ENCODE measurements around the gene SRC. TPM values are rescaled to one million over a fixed set of nuclear protein-coding genes. Genes with fewer than 3 reads are reported as not detected.

Gene SRC
- total RNA-seq, 1 experiment from 2014 or later = 15.9 TPM

DNA sequence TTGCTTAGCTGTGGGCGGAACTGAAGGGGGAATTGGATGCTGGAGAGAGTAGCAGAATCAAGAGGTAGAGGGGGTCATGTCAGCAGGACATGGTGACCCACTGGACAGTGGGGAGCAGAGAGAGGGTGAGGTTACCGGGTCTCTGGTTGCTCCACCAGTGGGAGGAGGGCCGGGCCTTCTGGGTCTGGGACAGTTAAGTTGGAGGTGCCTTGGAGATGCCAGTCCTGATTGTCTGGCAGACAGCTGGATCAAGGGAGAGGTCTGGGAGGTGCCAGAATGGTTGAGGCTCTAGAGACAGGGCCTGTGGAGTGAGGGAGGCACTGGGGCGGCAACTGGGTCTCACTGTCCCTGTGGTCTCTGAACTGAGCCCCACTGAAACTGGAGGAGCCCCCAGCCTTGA, 31.8 kb upstream of the SRC start:
- no peak for DNase-seq (ENCODE audit: low spot score)
- in situ Hi-C loops (cut with HindIII; ENCODE audit: low sequenced_read_pairs) = no loop called here

DNA sequence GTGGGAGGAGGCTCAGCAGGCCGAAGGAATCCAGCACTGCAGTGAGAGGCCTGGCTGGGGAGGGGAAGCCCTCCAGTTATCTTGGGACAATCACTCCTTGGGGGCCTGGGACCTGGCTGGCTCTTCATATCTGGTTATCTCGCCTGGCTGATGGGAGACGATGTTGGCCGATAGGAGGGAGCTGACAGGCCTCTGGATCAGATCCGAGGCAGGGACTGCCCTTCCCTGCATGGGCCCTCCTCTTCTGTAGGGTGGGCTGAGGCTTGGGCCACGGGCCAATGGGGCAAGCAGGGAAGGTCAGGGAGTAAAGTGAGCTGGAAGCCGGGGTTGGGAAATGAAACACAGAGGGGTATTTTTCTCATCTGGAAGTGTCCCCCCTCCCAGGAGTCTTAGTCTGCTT, 31.3 kb upstream of the SRC start:
- in situ Hi-C loops (cut with HindIII; ENCODE audit: low sequenced_read_pairs) = no loop called here
- DNase-seq (ENCODE audit: low spot score) = no peak

DNA sequence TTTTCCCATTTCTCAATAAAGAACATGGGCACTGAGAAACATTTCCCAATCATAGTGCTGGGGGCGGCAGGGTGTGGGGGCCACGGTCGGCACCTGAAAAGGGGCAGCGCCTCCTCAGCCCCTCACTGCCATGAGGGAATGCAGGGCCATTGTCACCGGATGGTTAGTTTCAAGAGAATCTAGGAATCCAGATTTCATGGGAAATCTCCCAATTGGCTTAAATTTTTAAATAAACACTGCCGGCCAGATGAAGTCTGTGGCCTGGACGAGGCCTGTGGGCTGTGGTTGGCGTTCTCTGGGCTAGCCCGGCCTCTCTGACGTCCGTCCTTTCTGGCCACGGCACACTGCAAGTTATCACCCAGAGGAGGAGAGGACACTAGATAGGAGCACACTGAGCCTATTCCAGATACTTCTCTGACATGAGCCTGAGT, 30.9 kb upstream of the SRC start:
- in situ Hi-C loops (cut with HindIII; ENCODE audit: low sequenced_read_pairs) = no loop called here

DNA sequence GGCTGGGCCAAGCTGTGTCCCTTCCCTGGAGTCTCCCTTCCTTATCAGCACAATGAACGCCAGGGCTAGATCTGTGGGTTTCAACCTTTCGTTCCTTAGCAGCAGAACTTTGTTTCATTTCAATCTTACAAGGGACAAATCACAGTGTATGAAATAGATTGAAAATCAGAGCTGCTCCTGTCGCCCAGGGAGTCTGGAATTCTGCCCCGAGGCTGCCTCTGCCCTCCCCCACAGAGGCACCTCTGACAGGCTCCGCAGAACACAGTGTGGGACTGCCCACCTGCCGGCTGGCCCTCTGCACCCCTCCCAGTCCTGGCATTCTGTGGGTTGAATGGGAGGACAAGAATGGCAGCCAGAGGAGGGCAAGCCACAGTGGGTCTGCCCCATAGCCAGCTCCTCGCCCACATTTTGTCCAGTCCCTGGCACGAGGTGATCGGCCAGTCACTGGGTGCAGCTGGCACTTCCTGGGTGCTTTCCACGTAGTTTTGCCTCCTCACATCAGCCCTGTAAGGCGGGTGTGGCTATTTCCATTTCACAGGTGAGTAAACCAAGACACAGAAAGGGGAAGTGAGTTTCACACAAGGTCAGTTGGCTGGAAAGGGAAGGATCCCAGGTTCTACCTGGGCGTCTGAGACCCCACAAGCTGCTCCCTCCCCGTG, 30.4 kb upstream of the SRC start:
- DNase-seq (ENCODE audit: low spot score) = no peak
- in situ Hi-C loops (cut with HindIII; ENCODE audit: low sequenced_read_pairs) = no loop called here

More for the DNA sequence above, 30.9 kb upstream of the SRC start:
- DNase-seq (ENCODE audit: low spot score) = no peak

DNA sequence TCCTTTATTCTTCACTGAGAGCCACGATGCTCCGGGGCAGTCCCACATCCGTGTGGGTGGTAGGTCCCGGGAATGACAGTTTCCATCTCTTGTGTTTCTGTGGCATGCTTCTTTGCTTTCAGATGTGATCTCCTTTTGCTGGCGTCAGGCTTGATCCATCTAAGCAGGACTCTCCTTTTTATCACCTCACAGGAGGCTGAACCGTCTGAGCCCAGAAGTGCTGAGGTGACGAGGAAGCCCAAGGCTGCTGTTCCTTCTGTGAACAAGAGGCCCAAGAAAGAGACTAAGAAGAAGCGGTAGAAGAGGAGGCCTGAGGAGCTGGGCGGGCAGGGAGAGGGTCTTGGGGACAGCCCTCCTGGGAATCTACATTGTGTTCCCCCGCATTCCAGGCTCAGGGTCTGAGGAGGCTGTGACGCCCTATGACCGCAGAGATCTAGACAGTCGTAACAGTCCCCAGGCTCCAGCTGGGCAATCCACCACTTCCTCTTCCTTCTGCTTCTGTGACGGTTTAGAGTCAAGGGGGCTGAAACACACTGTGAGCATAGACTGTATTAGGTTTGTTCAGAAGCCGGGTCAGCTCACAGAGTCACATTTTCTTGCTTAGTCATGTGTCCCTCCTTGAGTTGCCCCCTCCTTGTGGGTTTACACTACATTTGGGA, 29.7 kb upstream of the SRC start:
- in situ Hi-C loops (cut with HindIII; ENCODE audit: low sequenced_read_pairs) = no loop called here
- no peak for DNase-seq (ENCODE audit: low spot score)

DNA sequence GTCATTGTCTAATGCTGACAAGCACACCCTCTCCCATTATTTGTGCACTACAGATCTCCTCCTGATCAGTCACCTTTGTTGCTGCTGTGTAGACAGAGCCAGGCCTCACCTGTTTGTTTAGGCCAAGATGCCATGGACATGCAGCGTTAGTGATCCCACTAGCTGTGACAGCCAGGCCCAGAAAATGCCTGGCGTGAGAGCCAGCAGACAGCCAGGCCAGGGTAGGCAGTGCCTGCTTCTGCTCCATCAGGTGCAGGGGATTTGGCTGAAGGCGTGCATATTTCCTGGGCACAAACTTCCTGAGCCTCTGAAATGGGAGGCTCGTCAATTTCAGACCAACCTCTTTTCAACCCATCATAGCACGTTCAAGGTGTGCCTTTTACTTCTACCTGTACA, 29.2 kb upstream of the SRC start:
- in situ Hi-C loops (cut with HindIII; ENCODE audit: low sequenced_read_pairs) = no loop called here
- DNase-seq (ENCODE audit: low spot score) = no peak

DNA sequence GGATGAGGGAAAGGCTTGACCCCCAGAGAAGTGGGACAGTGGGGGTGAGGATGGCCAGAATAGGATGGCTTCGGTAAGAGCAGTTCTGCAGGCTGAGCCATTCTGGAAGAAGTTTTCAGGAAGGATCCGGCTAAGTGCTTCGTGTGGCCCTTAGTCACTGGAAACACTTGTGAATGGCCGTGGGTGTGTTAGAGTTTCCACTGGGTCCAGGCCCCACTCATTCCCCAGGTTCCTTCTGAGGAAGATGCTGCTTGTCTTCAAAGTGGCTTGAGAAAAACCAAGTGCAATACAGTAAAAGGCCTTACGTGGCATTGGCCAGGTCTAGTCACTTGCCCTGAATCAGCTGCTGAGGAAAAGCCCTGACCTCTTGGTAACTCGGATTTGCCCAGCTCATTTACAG, 28.6 kb upstream of the SRC start:
- in situ Hi-C loops (cut with HindIII; ENCODE audit: low sequenced_read_pairs) = no loop called here
- no peak for DNase-seq (ENCODE audit: low spot score)

DNA sequence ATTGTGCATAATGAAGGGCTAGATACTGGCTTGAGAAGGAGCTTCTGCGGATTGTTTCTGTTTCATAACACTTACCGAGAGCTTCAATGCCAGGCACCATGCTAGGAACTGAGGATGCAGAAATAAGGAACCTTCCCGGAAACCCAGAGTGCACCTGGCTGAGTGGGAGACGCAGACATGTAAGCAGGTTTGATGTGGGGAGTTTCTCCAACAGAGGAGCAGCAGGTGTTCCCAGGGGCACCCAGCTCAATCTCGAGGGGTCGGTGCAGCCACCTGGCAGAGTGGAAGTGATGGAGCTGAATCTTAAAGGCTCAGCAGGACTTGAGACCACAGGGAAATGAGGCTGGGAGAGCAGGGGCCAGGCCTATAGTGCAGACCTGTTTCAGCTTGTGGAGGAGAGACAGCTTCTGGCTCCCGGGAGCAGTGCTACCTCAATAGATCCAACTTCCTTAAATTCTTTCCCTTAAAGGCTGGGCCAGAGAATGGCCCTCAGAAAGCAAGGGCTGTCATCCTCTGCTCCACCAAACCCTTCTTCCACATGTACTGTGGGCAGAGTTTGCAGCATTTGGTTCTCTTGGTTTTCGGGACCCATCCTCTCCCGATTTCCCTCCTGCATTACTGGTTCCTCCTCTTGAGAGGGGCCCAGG, 27.8 kb upstream of the SRC start:
- no peak for DNase-seq (ENCODE audit: low spot score)
- in situ Hi-C loops (cut with HindIII; ENCODE audit: low sequenced_read_pairs) = no loop called here

DNA sequence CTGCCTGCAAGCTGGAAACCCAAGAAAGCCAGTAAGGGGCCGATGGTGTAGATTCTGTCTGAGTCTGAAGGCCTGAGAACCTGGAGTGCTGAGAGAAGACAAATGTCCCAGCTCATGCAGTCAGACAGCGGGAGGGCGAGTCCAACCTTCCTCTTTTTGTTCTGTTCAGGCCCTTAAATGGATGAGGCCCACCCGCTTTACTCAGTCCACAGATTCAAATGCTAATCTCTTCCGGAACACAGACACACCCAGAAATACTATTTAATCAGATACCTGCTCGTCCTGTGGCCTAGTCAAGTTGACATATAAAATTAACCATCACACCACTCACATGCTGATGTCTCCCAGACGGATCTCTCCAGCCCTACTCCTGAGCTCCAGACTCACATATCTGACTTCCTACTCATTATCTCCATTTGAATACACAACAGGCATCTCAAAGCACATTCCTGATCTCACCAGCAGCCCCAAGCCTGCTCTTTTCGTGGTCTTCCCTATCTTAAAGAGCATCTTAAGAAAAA, 26.7 kb upstream of the SRC start:
- DNase-seq (ENCODE audit: low spot score) = no peak
- in situ Hi-C loops (cut with HindIII; ENCODE audit: low sequenced_read_pairs) = no loop called here

DNA sequence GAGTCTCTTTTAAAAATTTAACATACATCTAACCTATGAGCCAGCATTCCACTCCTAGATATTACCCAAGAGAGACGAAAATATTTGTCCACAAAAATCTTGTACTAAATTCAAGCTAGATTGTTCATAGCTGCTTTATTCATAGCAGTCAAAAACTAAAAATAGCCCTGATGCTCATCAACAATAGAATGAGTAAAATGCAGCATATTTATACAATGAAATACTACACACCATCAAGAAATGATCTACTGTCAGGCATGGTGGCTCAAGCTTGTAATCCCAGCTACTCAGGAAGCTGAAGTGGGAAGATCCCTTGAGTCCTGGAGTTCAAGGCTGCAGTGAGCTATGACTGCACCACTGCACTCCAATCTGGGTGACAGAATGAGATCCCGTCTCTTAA, 22.0 kb upstream of the SRC start:
- DNase-seq (ENCODE audit: low spot score) = no peak
- in situ Hi-C loops (cut with HindIII; ENCODE audit: low sequenced_read_pairs) = no loop called here

DNA sequence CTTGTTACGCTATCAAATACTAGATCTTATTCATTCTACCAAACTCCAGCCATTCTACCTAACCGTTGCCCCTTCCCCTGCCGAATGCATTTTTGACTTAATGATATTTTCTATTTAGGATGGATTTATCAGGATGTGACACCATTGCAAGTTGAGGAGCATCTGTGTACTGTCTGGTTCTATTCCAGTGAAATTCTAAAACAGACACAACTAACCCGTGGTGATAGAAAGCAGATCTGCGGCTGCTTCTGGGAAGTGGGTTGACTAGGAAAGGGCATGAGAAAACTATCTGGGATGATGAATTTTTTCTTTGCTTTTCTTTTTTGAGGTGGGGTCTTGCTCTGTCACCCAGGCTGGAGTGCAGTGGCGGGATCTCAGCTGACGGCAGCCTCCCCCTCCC, 20.7 kb upstream of the SRC start:
- no peak for DNase-seq (ENCODE audit: low spot score)
- in situ Hi-C loops (cut with HindIII; ENCODE audit: low sequenced_read_pairs) = no loop called here

DNA sequence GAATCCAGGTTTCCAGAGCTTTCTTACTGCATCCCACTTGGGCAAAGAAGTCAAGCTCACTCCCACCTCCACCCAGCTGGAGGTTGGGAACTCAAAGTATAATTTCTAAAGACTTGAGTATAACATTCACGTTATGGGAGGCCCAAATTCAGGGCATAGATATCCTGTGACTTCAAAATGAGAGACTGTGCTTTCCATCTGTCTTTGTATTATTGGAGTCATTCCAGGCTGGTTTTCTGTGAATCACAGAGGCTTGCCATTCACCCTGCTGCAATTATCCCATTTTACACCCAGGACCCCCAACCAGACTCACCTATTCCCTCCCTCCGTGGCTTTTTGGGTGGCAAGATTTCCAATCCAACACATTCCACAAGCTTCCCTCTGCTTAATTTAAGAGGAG, 19.3 kb upstream of the SRC start:
- DNase-seq (ENCODE audit: low spot score) = no peak
- in situ Hi-C loops (cut with HindIII; ENCODE audit: low sequenced_read_pairs) = no loop called here

DNA sequence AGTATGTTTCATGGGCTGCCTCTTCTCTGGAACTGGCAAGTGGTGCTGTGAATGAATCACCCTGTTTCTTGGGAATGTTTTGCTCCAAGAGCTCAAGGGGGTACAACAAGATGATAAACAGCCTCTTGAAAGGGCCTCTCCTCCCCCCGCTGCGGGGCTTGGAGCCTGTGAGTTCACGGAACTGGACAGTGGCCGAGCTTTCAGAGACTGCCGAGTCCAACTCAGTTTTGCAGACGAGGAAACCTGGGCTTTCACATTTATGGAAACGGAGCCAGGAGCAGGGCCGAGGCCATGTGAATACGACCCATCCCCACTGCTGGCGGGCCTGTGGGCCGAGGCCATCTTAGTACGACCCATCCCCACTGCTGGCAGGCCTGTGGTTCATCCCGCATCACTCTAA, 18.2 kb upstream of the SRC start:
- in situ Hi-C loops (cut with HindIII; ENCODE audit: low sequenced_read_pairs) = no loop called here
- no peak for DNase-seq (ENCODE audit: low spot score)

DNA sequence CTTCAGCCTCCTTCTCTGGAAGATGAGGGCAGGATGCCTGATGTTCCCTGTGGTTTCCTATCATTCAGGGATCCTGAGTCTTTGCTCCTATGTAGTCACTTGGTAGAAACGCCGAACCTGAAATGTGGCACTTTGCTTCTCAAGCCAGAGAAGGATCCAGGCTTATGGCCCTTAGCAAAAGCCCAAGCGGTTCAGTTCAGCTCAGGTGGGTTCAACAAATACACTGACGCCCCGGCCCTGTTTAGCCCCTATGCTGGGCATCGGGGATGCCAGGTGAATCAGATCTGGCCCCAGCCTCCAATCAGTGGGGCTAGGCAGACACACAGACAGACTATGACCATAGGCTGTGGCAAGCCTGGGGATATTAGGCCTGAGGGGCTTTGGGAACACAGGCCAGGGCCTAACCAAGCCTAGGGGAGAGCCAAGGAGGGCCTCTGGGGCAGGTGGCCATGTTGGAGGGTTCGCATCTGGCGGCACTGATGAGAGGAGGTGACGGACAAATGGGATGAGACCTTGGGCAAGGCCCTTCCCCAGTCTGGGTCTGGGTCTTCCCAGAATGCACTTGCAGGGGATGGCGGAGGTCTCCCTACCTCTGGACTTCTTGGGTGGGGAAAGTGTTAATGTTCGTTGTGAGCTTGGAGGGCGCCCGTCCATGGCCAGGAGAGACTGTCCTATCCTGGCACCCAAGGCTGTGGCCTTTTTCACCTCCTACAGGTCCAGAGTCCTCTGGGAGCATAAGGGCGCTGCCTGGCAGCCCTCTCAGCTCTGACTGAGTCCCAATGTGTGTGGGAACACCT, 17.6 kb upstream of the SRC start:
- in situ Hi-C loops (cut with HindIII; ENCODE audit: low sequenced_read_pairs) = no loop called here
- no peak for DNase-seq (ENCODE audit: low spot score)

DNA sequence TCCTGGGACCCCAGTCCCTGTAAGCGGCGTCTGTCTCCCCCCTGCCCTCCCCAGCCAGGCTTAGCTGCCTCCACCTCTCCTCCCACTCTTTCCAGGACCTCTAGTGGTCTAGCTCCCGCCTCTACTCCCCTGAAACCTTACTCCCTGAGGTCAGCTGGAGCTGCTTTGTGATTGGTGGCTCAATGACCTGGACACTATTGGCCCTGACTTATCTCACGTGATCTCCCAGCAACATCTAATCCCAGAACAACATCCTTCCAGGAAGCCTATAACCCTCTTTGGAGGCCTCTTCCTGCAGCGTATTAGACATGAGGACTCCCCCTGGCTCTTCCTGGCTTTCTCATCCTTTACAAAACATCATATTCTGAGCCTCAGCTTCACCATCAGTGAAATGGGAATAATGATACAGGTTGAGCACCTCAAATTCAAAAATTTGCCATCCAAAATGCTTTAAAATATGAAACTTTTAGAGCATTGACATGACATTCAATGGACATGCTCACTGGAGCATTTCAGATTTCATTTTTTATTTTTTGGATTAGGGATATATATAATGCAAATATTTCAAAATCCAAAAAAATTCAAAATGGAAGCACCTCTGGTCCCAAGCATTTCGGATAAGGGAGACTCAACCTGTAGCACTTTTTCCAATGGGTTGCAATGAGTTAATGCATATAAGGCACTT, 16.3 kb upstream of the SRC start:
- DNase-seq (ENCODE audit: low spot score) = no peak
- in situ Hi-C loops (cut with HindIII; ENCODE audit: low sequenced_read_pairs) = no loop called here

DNA sequence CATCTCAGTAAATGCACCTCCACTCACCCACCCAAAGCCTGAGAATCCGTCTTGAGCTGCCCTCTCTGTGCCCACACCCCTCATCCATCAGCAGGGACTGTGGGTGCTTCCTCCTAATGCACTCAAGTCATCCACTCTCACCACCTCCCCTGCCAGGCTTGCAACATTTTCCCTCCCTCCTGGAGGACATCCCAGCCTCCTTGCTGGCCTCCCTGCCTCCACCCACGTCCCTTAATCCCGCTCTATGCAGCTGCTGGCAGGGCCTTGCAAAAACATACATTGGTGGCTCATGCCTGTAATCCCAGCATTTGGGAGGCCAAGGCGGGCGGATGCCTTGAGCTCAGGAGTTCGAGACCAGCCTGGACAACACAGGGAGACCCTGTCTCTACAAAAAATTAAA, 15.6 kb upstream of the SRC start:
- in situ Hi-C loops (cut with HindIII; ENCODE audit: low sequenced_read_pairs) = no loop called here
- DNase-seq (ENCODE audit: low spot score) = no peak

DNA sequence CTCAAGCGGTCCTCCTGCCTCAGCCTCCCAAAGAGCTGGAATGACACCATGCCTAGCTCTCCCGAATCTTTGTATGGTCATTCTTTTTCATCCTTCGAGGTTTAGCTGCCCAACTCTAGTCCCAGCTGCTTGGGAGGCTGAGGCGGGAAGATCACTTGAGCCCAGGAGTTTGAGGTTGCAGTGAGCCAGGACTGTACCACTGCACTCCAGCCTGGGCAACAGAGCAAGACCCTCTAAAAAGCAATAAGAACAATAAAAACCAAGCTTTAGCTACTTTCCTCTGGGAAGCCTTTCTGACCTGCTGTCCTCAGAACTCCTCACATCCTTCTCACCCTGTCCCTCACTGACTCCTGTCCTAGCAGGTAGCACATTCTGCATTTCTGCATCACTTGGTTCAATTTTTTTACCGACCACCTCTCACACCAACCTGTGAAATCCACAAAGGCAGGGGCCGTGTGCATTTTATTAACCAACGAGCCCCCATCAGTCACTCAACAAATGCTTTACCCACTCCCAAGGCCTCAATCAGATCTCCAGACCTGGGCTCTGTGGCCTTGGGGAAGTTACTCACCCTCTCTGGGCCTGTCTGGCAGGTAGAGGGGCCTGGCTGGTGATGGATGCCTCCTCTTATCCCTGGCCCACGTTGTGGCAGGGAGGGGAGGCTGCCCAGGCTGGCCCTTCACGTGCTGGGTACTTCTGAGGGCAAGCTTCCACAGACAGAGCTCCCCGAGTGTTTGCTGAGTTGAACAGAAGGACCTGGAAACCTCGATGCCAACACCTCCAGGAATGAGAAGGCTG, 14.7 kb upstream of the SRC start:
- no peak for DNase-seq (ENCODE audit: low spot score)
- in situ Hi-C loops (cut with HindIII; ENCODE audit: low sequenced_read_pairs) = no loop called here

DNA sequence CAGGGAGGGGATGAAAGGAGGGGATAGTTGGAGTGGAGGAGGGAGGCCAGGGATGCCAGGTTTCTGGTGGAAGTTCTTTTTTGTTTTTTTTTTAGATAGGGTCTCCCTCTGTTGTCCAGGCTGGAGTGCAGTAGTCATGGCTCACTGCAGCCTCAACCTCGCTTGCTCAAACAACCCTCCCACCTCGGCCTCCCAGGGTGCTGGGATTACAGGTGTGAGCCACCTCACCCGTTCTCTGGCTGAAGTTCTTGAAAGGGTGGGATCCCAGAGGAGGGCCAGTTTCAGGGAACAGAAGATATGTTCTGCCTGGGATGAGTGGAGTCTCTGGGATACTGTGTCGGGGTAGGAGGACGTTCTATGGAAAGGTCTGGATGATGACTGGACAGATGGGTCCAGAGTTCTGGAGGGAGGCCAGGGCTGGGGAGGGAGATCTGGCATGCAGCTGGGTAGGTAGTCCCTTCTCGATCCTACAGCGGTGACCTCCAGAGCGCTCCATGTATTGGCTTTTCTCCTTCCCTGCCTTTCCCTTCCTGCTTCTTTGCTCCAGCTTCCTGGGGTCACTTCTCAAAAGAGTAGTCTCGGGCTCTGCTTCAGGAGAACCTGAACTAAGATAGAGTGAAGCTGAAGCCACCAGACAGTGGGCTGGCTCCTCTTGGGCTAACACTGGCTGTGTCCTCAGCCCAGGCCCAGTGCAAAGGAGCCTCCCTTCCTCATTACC, 12.7 kb upstream of the SRC start:
- DNase-seq (ENCODE audit: low spot score) = no peak
- in situ Hi-C loops (cut with HindIII; ENCODE audit: low sequenced_read_pairs) = no loop called here

Measured in G401 (cell line).